Measurements from ENCODE around the gene SSH2.

DNA sequence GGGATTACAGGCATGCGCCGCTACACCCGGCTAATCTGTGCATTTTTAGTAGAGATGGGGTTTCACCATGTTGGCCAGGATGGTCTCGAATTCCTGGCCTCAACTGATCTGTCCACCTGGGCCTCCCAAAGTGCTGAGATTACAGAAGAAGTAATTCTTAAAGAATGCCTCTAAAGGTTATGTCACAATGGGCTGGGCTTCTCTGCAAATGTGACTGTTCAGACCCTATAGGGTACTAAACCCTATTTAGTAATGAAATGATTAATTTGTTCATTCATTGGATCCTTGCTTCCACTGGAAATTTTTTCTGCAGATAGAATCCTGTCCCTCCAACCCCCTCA, 198.5 kb downstream of the SSH2 start:
- no peak for TF ChIP-seq EZH2phosphoT487 (IDR thresholded peaks at IDR 0.05; ENCODE audit: borderline replicate concordance, low read depth, low read length)
- TF ChIP-seq, protein P1, sequence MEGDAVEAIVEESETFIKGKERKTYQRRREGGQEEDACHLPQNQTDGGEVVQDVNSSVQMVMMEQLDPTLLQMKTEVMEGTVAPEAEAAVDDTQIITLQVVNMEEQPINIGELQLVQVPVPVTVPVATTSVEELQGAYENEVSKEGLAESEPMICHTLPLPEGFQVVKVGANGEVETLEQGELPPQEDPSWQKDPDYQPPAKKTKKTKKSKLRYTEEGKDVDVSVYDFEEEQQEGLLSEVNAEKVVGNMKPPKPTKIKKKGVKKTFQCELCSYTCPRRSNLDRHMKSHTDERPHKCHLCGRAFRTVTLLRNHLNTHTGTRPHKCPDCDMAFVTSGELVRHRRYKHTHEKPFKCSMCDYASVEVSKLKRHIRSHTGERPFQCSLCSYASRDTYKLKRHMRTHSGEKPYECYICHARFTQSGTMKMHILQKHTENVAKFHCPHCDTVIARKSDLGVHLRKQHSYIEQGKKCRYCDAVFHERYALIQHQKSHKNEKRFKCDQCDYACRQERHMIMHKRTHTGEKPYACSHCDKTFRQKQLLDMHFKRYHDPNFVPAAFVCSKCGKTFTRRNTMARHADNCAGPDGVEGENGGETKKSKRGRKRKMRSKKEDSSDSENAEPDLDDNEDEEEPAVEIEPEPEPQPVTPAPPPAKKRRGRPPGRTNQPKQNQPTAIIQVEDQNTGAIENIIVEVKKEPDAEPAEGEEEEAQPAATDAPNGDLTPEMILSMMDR (conservative IDR thresholded peaks at IDR 0.05; ENCODE audit: low read length) = no peak

Measured in OCI-LY7 (cell line).